WTC11 (cell line): ENCODE measurements around the gene MIER2. TPM values are rescaled to one million over a fixed set of nuclear protein-coding genes. Genes with fewer than 3 reads are reported as not detected.

ENCODE experiments used
- ATAC-seq: fragments of 200-7000 bp; cut with Tn5 transposase; 2 replicates; pipeline ENCODE4 v1.10.0; 2021; ENCODE audit warnings: mild to moderate bottlenecking, moderate library complexity
- CTCF ChIA-PET: fragments of 300-600 bp; sonication (Branson Sonifier 250); formaldehyde crosslinking; loops from one replicate; lab custom pipeline; 2021; ENCODE audit warnings: antibody characterized with exemption; lab: Charles Lee
- POLR2A ChIA-PET: fragments of 350-600 bp; sonication (Branson Sonifier 250); formaldehyde crosslinking; loops from one replicate; lab custom pipeline; 2021; ENCODE audit warnings: antibody characterized with exemption; lab: Charles Lee
- DNase-seq: peaks from one replicate; pipeline ENCODE4 v3.0.0; 2021; ENCODE audit warnings: low spot score
- H3K27ac Mint-ChIP-seq: 2 replicates; pipeline ENCODE4 v1.8.0; 2021; ENCODE audit warnings: mixed read lengths
- H3K27me3 Mint-ChIP-seq: 2 replicates; pipeline ENCODE4 v1.8.0; 2021; ENCODE audit warnings: low read depth, mild to moderate bottlenecking, moderate library complexity, mixed read lengths
- H3K36me3 Mint-ChIP-seq: 2 replicates; pipeline ENCODE4 v1.8.0; 2021; ENCODE audit warnings: mixed read lengths
- H3K4me1 Mint-ChIP-seq: 2 replicates; pipeline ENCODE4 v1.8.0; 2022; ENCODE audit warnings: mixed read lengths
- H3K4me3 Mint-ChIP-seq: 2 replicates; pipeline ENCODE4 v1.8.0; 2021; ENCODE audit warnings: mild to moderate bottlenecking, moderate library complexity, mixed read lengths
- H3K9me3 Mint-ChIP-seq: 2 replicates; pipeline ENCODE4 v1.8.0; 2021; ENCODE audit warnings: mixed read lengths
- AR ChIP-seq: fragments of 250-450 bp; sonication (Bioruptor Pico); IDR thresholded peaks from 2 replicates; pipeline ENCODE4 v1.9.0; 2021; ENCODE audit warnings: mild to moderate bottlenecking
- ARID4B ChIP-seq: sonication (generic); formaldehyde crosslinking; IDR thresholded peaks from 2 replicates; pipeline ENCODE4 v1.8.0; 2023; ENCODE audit warnings: missing genetic modification reagents, mild to moderate bottlenecking, borderline replicate concordance
- EMX1 ChIP-seq: fragments of 250-450 bp; sonication (Bioruptor Pico); IDR thresholded peaks from 2 replicates; pipeline ENCODE4 v1.8.0; 2021; ENCODE audit warnings: mild to moderate bottlenecking
- HMGA2 ChIP-seq: fragments of 250-450 bp; sonication (Bioruptor Pico); IDR thresholded peaks from 2 replicates; pipeline ENCODE4 v1.4.0; 2021; ENCODE audit warnings: mild to moderate bottlenecking, moderate library complexity
- IRF2 ChIP-seq: sonication (generic); formaldehyde crosslinking; IDR thresholded peaks from 2 replicates; pipeline ENCODE4 v1.8.0; 2022; ENCODE audit warnings: low read depth, missing genetic modification reagents, borderline replicate concordance
- MLX ChIP-seq: sonication (generic); formaldehyde crosslinking; IDR thresholded peaks from 2 replicates; pipeline ENCODE4 v1.8.1; 2023; ENCODE audit warnings: mild to moderate bottlenecking, missing genetic modification reagents, moderate library complexity
- MYBL2 ChIP-seq: sonication (generic); formaldehyde crosslinking; IDR thresholded peaks from 2 replicates; pipeline ENCODE4 v1.8.1; 2023; ENCODE audit warnings: mild to moderate bottlenecking, moderate library complexity, missing genetic modification reagents
- NR1H2 ChIP-seq: sonication (generic); formaldehyde crosslinking; IDR thresholded peaks from 2 replicates; pipeline ENCODE4 v1.9.0; 2021; ENCODE audit warnings: mild to moderate bottlenecking, moderate library complexity, missing genetic modification reagents
- PRRX2 ChIP-seq: fragments of 250-450 bp; sonication (Bioruptor Pico); IDR thresholded peaks from 2 replicates; pipeline ENCODE4 v1.8.0; 2021; ENCODE audit warnings: mild to moderate bottlenecking
- RELA ChIP-seq: sonication (generic); formaldehyde crosslinking; IDR thresholded peaks from 2 replicates; pipeline ENCODE4 v1.8.1; 2022; ENCODE audit warnings: missing genetic modification reagents, mild to moderate bottlenecking, borderline replicate concordance
- SOX15 ChIP-seq: fragments of 250-450 bp; sonication (Bioruptor Pico); IDR thresholded peaks from 2 replicates; pipeline ENCODE4 v1.9.0; 2021; ENCODE audit warnings: mild to moderate bottlenecking
- SP1 ChIP-seq: sonication (generic); formaldehyde crosslinking; conservative IDR thresholded peaks from 2 replicates; pipeline ENCODE4 v1.8.1; 2022; ENCODE audit warnings: missing genetic modification reagents
- TP53 ChIP-seq: sonication (generic); formaldehyde crosslinking; IDR thresholded peaks from 2 replicates; pipeline ENCODE4 v1.8.1; 2023; ENCODE audit warnings: mild to moderate bottlenecking, missing genetic modification reagents
- ZNF121 ChIP-seq: sonication (generic); formaldehyde crosslinking; IDR thresholded peaks from 2 replicates; pipeline ENCODE4 v1.8.0; 2023; ENCODE audit warnings: missing genetic modification reagents
- ZNF396 ChIP-seq: fragments of 250-450 bp; sonication (Bioruptor Pico); IDR thresholded peaks from 2 replicates; pipeline ENCODE4 v1.8.0; 2021; ENCODE audit warnings: mild to moderate bottlenecking, moderate library complexity, borderline replicate concordance
- total RNA-seq: library from RNA; stranded (reverse); gene quantifications from 3 replicates; pipeline ENCODE4 v1.2.3, GENCODE V29; 2021
- TF ChIP-seq, protein P1 (sequence below): sonication (generic); formaldehyde crosslinking; IDR thresholded peaks from 2 replicates; pipeline ENCODE4 v1.8.0; 2022; ENCODE audit warnings: mild to moderate bottlenecking, missing genetic modification reagents
- TF ChIP-seq, protein P2 (sequence below): sonication (generic); formaldehyde crosslinking; IDR thresholded peaks from 2 replicates; pipeline ENCODE4 v1.8.1; 2022; ENCODE audit warnings: missing genetic modification reagents, borderline replicate concordance
- TF ChIP-seq, protein P3 (sequence below): sonication (generic); formaldehyde crosslinking; IDR thresholded peaks from 2 replicates; pipeline ENCODE4 v1.8.0; 2023; ENCODE audit warnings: mild to moderate bottlenecking, missing genetic modification reagents
- TF ChIP-seq, protein P4 (sequence below): sonication (generic); formaldehyde crosslinking; IDR thresholded peaks from 2 replicates; pipeline ENCODE4 v1.8.0; 2022; ENCODE audit warnings: mild to moderate bottlenecking, missing genetic modification reagents

Gene MIER2
- total RNA-seq, 1 experiment from 2014 or later, result 56.3 TPM

GRCh38 chr19:324716-325115, 19.9 kb downstream of the MIER2 start:
- ChIA-PET CTCF (no interaction called here), POLR2A (no interaction called here)

DNA sequence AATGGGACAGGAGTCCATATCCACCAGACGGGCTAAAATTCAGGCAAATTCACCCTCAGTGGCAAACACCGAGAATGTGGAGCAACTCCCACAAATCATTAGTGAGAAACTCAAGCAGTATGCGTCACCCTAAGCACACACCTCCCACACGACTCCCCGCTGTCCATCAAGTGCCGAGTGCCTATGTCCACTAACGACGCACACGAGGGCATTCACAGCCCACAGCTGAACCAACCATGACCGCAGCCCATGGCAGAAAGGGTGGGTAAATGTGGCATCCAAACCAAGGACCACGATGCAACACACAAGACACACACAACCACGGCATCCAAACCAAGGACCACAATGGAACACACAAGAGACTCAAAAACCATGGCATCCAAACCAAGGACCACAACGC, 22.0 kb downstream of the MIER2 start:
- peaks cover 53% of the 10 kb centered on the region for H3K36me3 Mint-ChIP-seq
- H3K9me3 Mint-ChIP-seq, result peaks cover 24% of the 10 kb centered on the region
- TF ChIP-seq ZNF121 (CRISPR knock-in tag) (no peak), SOX15 (no peak), AR (no peak), NR1H2 (no peak), HMGA2 (CRISPR knock-in tag) (no peak)
- TF ChIP-seq, protein P1, sequence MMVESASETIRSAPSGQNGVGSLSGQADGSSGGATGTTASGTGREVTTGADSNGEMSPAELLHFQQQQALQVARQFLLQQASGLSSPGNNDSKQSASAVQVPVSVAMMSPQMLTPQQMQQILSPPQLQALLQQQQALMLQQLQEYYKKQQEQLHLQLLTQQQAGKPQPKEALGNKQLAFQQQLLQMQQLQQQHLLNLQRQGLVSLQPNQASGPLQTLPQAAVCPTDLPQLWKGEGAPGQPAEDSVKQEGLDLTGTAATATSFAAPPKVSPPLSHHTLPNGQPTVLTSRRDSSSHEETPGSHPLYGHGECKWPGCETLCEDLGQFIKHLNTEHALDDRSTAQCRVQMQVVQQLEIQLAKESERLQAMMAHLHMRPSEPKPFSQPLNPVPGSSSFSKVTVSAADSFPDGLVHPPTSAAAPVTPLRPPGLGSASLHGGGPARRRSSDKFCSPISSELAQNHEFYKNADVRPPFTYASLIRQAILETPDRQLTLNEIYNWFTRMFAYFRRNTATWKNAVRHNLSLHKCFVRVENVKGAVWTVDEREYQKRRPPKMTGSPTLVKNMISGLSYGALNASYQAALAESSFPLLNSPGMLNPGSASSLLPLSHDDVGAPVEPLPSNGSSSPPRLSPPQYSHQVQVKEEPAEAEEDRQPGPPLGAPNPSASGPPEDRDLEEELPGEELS (CRISPR knock-in tag), result no peak
- TF ChIP-seq, protein P2, sequence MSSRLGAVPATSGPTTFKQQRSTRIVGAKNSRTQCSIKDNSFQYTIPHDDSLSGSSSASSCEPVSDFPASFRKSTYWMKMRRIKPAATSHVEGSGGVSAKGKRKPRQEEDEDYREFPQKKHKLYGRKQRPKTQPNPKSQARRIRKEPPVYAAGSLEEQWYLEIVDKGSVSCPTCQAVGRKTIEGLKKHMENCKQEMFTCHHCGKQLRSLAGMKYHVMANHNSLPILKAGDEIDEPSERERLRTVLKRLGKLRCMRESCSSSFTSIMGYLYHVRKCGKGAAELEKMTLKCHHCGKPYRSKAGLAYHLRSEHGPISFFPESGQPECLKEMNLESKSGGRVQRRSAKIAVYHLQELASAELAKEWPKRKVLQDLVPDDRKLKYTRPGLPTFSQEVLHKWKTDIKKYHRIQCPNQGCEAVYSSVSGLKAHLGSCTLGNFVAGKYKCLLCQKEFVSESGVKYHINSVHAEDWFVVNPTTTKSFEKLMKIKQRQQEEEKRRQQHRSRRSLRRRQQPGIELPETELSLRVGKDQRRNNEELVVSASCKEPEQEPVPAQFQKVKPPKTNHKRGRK, result no peak
- TF ChIP-seq, protein P3, sequence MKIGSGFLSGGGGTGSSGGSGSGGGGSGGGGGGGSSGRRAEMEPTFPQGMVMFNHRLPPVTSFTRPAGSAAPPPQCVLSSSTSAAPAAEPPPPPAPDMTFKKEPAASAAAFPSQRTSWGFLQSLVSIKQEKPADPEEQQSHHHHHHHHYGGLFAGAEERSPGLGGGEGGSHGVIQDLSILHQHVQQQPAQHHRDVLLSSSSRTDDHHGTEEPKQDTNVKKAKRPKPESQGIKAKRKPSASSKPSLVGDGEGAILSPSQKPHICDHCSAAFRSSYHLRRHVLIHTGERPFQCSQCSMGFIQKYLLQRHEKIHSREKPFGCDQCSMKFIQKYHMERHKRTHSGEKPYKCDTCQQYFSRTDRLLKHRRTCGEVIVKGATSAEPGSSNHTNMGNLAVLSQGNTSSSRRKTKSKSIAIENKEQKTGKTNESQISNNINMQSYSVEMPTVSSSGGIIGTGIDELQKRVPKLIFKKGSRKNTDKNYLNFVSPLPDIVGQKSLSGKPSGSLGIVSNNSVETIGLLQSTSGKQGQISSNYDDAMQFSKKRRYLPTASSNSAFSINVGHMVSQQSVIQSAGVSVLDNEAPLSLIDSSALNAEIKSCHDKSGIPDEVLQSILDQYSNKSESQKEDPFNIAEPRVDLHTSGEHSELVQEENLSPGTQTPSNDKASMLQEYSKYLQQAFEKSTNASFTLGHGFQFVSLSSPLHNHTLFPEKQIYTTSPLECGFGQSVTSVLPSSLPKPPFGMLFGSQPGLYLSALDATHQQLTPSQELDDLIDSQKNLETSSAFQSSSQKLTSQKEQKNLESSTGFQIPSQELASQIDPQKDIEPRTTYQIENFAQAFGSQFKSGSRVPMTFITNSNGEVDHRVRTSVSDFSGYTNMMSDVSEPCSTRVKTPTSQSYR (CRISPR knock-in tag), result no peak
- H3K4me3 Mint-ChIP-seq, result no peak overlapping the region
- CTCF ChIA-PET, result no interaction called here
- POLR2A ChIA-PET, result no interaction called here
- H3K27me3 Mint-ChIP-seq, result peaks cover 3% of the 10 kb centered on the region; the same call in 1 of the 2 replicates
- no peak overlapping the region for H3K27ac Mint-ChIP-seq
- ATAC-seq, result no peak
- no peak for DNase-seq
- H3K4me1 Mint-ChIP-seq, result no peaks in the 10 kb centered on the region

More at GRCh38 chr19:324716-325115, 19.9 kb downstream of the MIER2 start:
- Mint-ChIP-seq H3K4me3 (no peak overlapping the region), H3K9me3 (peaks cover 14% of the 10 kb centered on the region), H3K4me1 (no peaks in the 10 kb centered on the region), H3K27me3 (peaks cover 3% of the 10 kb centered on the region; the same call in 1 of the 2 replicates), H3K27ac (no peak overlapping the region), H3K36me3 (peaks cover 60% of the 10 kb centered on the region)
- ATAC-seq (no peak), DNase-seq (no peak)
- TF ChIP-seq MYBL2 (CRISPR knock-in tag) (no peak), SOX15 (no peak), SP1 (no peak), EMX1 (CRISPR knock-in tag) (no peak), RELA (CRISPR knock-in tag) (no peak), IRF2 (CRISPR knock-in tag) (no peak)

DNA sequence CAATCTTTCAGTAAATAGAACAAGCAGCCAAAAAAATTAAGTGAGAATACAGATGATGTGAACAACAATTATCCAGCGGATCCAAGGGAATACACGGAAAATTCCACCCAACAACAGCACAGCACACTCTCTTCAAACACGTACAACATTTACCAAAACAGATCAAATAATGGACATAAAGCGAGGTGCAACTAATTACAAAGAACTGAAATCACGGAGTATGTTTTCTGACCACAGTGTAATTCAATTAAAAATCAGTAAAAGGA, 26.2 kb downstream of the MIER2 start:
- CTCF ChIA-PET, result interaction anchor here (0.9 to 1.8 kb wide), 5 partner anchors 17 to 193 kb away, joined by 3 to 4 read pairs (median 3); no protein-coding TSS in a partner anchor
- Mint-ChIP-seq H3K4me1 (no peaks in the 10 kb centered on the region), H3K27me3 (peaks cover 3% of the 10 kb centered on the region; the same call in 1 of the 2 replicates), H3K36me3 (peaks cover 67% of the 10 kb centered on the region), H3K9me3 (peaks cover 26% of the 10 kb centered on the region), H3K27ac (peak overlapping the region; percentile 3; the same call in 1 of the 2 replicates), H3K4me3 (no peak overlapping the region)
- ATAC-seq (no peak), DNase-seq (no peak)
- POLR2A ChIA-PET, result no interaction called here
- TF ChIP-seq, protein P4, sequence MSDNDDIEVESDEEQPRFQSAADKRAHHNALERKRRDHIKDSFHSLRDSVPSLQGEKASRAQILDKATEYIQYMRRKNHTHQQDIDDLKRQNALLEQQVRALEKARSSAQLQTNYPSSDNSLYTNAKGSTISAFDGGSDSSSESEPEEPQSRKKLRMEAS, result no peak
- no peak for TF ChIP-seq EMX1 (CRISPR knock-in tag)
- TF ChIP-seq ZNF396 (CRISPR knock-in tag), result no peak
- no peak for TF ChIP-seq ARID4B (CRISPR knock-in tag)
- TF ChIP-seq TP53, result no peak
- no peak for TF ChIP-seq PRRX2
- TF ChIP-seq SP1, result no peak
- no peak for TF ChIP-seq MLX
